ENCODE data around the gene SMYD3.
A peak's percentile ranks its signal among the peaks of the same experiment; 100 is the strongest.

Gene SMYD3

DNA sequence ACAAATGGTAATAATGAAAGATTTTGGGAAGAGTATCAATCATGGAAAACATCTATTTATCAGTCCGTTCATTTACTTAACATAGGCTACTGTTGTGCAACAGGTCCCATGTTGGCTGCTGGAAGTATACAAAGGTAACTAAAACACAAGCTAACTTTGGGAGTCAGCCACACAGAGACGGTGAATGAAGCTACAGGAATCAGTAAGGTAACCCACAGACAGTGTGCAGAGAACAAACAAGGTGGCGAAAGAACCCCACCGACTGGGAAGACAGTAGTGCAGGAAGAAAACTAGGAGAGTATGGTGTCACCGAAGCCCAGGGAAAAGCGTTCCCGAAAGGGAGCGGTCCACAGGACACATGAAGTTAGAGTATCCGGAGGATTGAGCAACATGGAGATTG is 342.3 kb downstream of the SMYD3 start:
- no peak for DNase-seq

DNA sequence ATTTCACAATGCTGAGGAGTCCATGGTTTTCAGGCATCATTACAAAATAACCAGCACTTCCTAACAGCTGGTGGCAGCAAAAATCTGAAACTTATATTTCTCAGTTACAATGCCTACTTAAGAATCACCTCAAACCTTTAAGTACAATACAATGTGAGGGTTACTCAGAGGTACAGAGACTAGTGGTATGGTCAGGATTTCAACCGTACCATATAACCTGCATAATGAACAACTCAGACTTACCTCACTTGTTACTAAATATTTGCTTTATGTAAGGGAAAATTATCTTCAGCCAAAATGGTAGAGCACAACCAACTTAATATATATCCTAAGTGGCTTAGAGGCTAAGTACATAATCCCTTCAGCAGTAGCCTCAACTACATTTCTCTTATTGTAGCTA is 344.5 kb downstream of the SMYD3 start:
- no peak for DNase-seq

DNA sequence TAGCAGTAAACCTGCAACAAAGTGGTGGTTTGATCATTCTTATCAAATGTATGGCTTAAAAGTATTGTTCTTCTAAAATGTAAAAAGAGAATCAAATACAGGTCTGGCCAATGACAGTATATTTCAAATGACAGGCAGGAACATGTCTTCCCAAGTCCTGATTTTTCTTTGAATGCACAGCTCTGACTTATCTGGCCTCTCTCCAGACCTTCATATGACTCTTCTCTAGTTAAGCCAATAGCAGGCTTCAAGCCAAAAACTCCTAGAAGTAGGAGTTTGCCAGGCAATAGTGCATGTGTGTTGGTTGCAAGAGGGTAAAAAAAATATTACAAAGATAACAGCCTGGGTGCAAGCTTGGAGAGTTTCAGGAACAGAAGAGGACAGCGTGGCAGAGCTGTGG is 345.5 kb downstream of the SMYD3 start:
- peak; percentile 52 for DNase-seq

- peak; percentile 95 for DNase-seq
Observed at GRCh38 chr1:246160905-246161304, 346.2 kb downstream of the SMYD3 start.

DNA sequence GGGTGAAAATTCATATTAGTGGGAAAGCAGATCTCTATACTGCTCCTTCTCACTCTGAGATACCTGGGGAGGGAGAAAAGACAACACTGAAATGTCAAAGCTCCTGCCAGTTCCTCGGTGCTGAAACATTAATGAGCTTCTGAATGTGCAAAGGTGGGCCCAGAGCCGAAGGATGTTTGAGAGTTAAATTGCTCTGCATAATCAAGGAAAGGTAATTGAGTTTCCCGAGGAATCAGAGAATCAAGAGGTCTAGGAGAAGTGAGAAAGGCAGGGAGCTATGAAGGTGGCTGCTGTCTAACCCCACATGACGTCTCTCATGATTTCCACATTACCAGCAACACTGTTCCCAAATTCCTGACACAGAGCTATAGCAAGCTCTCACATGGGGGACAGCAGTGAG is 346.7 kb downstream of the SMYD3 start:
- DNase-seq: peak; percentile 52

DNA sequence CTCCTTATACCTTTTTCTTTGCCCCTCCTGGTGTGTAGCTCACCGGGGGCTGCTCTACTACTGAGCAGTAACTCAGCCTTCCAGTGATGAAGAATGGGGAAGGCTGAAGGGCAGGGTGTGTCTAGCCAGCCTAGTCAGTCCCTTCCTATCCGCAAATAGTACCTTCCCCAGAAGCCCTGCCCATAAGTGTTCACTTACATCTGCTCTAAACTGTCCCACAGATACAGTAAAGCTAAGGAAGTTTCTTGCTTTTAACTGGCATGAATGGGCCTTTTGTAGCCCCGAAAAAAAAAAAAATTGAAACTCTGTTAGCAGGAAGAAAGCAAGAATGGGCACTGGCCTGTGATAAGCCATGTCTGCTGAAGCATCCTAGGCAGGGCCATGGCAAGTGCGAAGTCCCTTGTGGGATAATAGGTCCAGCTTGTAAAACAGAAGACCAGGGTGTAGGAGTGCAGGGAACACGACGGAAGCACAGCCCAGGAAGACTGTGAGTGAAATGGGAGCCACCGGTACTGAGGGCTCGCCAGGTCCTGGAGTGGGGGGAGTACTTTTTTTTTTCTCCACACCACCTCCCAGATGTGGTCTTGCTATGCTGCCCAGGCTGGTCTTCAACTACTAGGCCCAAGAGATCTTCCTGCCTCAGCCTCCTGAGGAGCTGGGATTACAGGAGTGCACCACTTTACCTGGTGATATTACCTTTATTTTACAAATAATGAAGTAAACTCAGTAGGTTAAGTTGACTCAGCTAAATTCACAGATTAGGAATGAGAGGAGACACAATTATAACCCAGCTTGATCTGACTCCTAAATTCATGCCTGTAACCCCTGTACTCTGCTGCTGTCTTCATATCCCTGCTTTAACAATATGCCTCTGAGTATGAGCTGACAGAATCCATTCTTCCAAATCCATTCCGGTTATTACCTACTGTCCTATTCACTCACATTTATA is 347.5 kb downstream of the SMYD3 start:
- peak; percentile 49 for DNase-seq

DNA sequence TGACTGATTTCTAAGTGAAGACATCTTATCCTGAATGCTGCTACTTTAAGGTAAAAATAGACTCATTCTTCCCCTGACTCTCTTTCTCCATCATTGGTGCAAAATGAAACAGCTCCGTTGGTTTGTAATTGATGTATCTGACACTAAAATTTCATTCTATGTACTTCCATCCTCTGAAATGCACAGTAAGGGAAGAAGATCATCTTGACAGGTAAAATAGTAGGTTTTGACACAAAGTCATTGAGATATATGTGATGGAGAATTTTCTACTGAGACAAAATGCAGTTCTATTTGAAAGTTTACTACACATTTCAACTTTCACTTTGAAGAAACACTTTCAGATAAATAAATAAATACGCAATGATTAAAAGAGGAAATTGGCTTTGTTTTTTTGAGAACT is 348.9 kb downstream of the SMYD3 start:
- no peak for DNase-seq

DNA sequence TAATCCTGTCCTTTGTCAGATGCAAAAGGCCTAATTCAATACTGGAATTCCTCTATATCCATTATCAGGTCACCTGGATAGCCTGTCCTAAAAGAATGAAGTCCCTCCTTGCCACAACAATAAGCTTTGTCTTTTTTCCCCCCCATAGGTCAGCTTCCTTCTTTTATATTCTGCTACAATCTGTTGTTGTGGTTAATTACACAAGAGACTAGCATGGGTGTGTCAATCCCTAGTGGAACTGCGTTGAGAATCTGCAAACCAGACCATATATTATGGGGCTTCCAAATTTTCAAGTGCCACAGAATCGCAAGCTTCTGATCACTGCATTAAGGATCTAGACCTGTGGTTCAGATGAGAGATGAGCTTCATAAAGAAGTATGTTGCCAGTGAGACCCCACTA is 349.6 kb downstream of the SMYD3 start:
- DNase-seq: peak; percentile 81

GRCh38 chr1:246156847-246157246 is 350.2 kb downstream of the SMYD3 start:
- DNase-seq: no peak

DNA sequence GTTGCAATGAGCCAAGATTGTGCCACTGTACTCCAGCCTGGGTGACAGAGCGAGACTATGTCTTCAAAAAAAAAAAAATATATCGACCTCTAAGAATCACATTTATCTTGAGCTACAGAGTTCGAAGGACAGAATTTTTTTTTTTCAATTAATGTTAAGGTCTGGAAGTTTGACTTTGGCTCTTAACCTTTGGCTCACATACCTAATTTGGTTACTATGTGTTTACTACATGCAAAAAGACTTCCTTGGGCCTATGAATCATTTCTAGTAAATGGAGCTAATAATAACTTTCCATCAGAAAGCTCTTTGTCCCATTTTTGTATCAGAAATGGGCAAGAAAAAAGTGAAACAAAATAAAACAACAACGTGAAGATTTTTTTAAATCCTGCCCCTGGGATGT is 351.2 kb downstream of the SMYD3 start:
- no peak for DNase-seq

DNA sequence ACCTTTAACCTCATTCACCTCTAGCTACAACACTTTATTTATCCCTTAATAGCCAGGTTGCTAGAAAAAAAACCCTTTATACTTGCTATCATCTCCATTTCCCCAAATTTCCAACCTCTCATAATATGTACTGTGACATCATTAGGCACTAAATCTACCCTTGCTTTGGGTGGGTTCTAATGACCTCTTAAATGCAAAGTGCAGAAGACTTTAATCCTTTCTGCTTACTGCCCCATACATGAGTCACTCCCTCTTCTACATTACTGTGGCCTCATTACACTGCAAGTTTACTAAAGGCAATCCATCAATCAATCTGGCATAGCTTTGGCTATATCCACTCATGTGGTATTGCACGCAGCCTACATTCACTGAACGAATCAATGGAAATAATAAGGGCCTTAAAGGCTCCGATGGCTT is 353.3 kb downstream of the SMYD3 start:
- DNase-seq: no peak

- DNase-seq: no peak
Observed at GRCh38 chr1:246152986-246153431, 354.1 kb downstream of the SMYD3 start.

DNA sequence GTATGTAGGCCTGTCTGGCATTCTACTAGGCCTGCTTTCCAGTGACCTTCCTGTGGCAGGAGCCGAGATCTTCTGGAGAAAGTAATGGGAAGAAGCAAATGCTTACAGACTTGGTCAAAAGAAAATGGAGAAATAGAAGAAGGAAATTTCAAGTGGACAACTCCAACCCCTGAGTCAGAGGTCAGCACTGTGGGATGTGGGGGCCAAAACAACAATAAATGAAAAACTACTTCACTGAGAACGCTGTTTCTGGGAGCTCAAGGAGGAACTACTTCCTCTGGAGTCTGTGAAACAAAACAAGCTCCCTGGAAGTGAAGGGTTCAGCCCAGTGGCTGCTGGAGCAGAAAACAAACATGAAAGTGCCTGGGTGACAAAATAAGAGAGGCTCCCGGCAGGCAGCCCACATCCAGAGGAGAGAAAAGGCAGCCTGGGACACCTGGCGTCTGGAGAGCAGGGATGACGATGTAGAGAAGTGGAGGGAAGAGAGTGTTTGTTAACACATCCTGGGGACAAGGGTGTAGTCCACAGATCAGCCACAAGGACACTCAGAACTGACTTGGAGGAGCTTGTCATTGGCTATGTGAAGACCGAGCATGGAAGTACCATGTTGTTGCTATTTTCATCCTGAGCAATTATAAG is 355.2 kb downstream of the SMYD3 start:
- peak; percentile 81 for DNase-seq

GRCh38 chr1:246149543-246149942 is 357.5 kb downstream of the SMYD3 start:
- no peak for DNase-seq

DNA sequence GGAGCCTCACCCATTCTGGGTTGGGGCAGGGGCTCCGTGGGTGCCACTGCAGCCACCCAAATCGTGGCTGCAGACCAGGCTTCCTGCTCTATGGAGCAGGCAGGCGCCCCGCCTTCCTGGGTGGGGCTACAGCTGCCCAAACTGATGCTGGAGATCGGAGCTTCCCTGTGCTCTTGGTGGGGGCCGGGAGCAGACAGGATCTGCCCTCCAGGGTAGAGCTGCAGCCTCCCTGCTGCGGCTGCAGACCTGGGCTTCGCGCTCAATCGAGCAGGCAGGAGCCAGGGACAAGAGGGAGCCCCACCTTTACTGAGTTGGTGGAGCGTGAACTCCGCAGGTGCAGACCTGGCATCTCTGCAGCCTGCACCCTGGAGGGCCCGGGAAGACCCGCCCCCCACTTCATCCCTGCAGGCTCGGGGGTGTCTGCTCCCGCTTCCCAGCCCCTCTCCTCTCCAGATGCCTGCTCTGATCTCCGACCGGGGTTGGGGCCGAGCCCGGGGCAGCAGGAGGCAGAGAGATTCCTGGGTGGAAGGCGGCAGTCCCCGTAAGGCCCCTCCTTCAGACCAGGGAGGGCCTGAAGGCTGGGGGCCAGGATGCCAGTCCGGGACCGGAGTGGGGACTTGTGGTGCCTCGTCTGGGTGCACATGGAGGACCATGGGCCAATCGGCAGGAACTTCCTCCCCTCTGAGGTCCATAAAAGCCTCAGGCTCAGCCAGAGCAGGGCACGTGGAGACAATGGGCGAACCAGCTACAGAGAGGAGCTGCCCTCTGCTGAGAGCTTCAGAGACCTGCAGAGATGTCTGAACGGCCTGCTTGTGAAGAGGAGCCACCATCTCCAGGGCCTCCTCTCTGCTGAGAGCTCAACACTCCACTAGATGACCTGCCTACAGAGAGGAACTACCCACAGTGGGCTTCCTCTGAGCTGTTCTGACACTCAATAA is 359.3 kb downstream of the SMYD3 start:
- no peak for DNase-seq

GRCh38 chr1:246146804-246147523 is 360.1 kb downstream of the SMYD3 start:
- no peak for DNase-seq

DNA sequence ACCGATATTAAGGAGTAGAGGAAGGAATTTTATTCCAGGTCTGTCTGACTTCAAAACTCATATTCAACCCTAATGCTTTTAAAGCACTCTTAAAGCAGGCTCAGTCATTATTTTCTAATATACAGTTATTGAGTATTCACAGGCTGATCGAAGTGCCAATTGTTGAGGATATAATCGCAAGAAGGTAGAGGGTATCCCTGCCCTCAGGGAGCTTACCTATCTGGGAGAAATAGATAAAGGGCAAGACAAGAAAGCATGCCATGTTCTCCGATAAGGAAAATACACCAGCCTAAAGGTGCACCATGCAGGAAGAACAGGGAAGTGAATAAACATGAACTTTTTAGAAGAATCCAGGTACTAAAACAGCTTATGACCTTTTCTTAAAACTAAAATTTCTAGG is 361.2 kb downstream of the SMYD3 start:
- DNase-seq: no peak

GRCh38 chr1:246144931-246145330 is 362.1 kb downstream of the SMYD3 start:
- DNase-seq: no peak

GRCh38 chr1:246142320-246142893 is 364.7 kb downstream of the SMYD3 start:
- DNase-seq: no peak

- no peak for DNase-seq
Observed at GRCh38 chr1:246141306-246141705, 365.8 kb downstream of the SMYD3 start.

- no peak for DNase-seq
Observed at GRCh38 chr1:246139745-246140182, 367.3 kb downstream of the SMYD3 start.

DNA sequence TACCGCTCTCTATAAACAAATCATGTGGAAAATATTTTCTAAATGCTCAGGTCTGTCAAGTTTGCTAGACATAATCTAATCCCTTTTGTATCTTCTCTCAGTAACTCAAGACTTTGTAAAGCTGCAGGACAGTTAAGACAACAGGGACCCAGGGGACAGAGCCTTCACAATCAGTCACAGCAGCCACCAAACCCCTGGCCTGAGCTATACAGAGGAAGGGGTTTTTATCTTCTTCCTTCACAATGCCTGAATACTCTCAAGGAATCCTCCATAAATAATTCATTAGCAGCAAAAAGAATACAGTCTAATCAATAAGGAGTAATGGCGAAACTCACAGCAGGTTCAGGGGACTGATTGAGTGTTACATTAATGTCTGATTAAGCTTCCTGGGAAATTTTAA is 368.3 kb downstream of the SMYD3 start:
- no peak for DNase-seq
